K562 (cell line): ENCODE results near the gene FCHO1. TPM values are rescaled to one million over a fixed set of nuclear protein-coding genes. Genes with fewer than 3 reads are reported as not detected.

Experiments
- ARID3B ChIP-seq: fragments of 250-450 bp; sonication (Bioruptor Pico); IDR thresholded peaks from 2 replicates; pipeline ENCODE4 v1.4.0; 2020; ENCODE audit warnings: borderline replicate concordance
- BDP1 ChIP-seq: IDR thresholded peaks from 3 replicates; pipeline ENCODE4 v1.6.1; 2011; ENCODE audit not compliant: insufficient read length, insufficient read depth
- ELF4 ChIP-seq: fragments of 450-650 bp; formaldehyde crosslinking; IDR thresholded peaks from 2 replicates; pipeline ENCODE4 v1.4.0; 2022; ENCODE audit warnings: missing genetic modification characterization
- GABPA ChIP-seq: fragments of 200-800 bp; sonication (Bioruptor generic); conservative IDR thresholded peaks from 2 replicates; pipeline ENCODE4 v1.6.1; 2016; ENCODE audit warnings: low read depth, missing genetic modification characterization, missing compliant biosample characterization
- GABPB1 ChIP-seq: sonication (generic); formaldehyde crosslinking; IDR thresholded peaks from 2 replicates; pipeline ENCODE4 v1.8.0; 2022; ENCODE audit warnings: mild to moderate bottlenecking, missing genetic modification reagents
- HDAC2 ChIP-seq: fragments of 450-650 bp; IDR thresholded peaks from 2 replicates; pipeline ENCODE4 v1.6.1; 2016; ENCODE audit warnings: mild to moderate bottlenecking
- HDGF ChIP-seq: fragments of 450-650 bp; IDR thresholded peaks from 2 replicates; pipeline ENCODE4 v1.6.1; 2016
- LARP7 ChIP-seq: fragments of 450-650 bp; IDR thresholded peaks from 2 replicates; pipeline ENCODE4 v1.6.1; 2016
- LEF1 ChIP-seq: fragments of 450-650 bp; IDR thresholded peaks from 2 replicates; pipeline ENCODE4 v1.6.1; 2016; ENCODE audit warnings: mild to moderate bottlenecking
- MTA1 ChIP-seq: fragments of 450-650 bp; IDR thresholded peaks from 2 replicates; pipeline ENCODE4 v1.6.1; 2017; ENCODE audit warnings: borderline replicate concordance
- MYNN ChIP-seq, 2 experiments: sonication (generic); formaldehyde crosslinking in 1 of 2; IDR thresholded peaks; 2 replicates each; pipeline versions ENCODE4 v1.5.0 to v1.6.1; 2016 to 2020; ENCODE audit warnings: antibody characterized with exemption in 1 of 2, missing genetic modification reagents in 1 of 2
- PHF20 ChIP-seq: fragments of 450-650 bp; IDR thresholded peaks from 2 replicates; pipeline ENCODE4 v1.6.1; 2018; ENCODE audit not compliant: partially characterized antibody
- PTBP1 ChIP-seq: fragments of 200-400 bp; formaldehyde crosslinking; IDR thresholded peaks from 2 replicates; pipeline ENCODE4 v1.6.1; 2017; ENCODE audit warnings: low read depth, low read length
- RBM15 ChIP-seq: fragments of 200-400 bp; formaldehyde crosslinking; IDR thresholded peaks from 2 replicates; pipeline ENCODE4 v1.6.1; 2018; ENCODE audit warnings: mild to moderate bottlenecking, low read length, moderate library complexity; ENCODE audit not compliant: insufficient read depth
- SAFB ChIP-seq: fragments of 200-400 bp; formaldehyde crosslinking; IDR thresholded peaks from 2 replicates; pipeline ENCODE4 v1.6.1; 2017; ENCODE audit warnings: low read depth, low read length, borderline replicate concordance
- SRSF9 ChIP-seq: fragments of 200-400 bp; formaldehyde crosslinking; IDR thresholded peaks from 2 replicates; pipeline ENCODE4 v1.6.1; 2017; ENCODE audit warnings: low read depth, low read length, borderline replicate concordance
- TBP ChIP-seq: optimal IDR thresholded peaks from 2 replicates; pipeline ENCODE3; 2011; ENCODE audit warnings: low read depth, low read length, improper control_type of control experiment
- ZKSCAN8 ChIP-seq: fragments of 200-800 bp; sonication (Bioruptor generic); IDR thresholded peaks from 2 replicates; pipeline ENCODE4 v1.6.1; 2016; ENCODE audit warnings: missing genetic modification characterization, missing compliant biosample characterization
- ZNF274 ChIP-seq: IDR thresholded peaks from 2 replicates; pipeline ENCODE4 v1.6.1; 2011; ENCODE audit warnings: low read depth, mild to moderate bottlenecking, low read length, moderate library complexity, borderline replicate concordance
- ZNF589 ChIP-seq: fragments of 200-800 bp; sonication (Bioruptor generic); IDR thresholded peaks from 2 replicates; pipeline ENCODE4 v1.6.1; 2016; ENCODE audit warnings: low read depth, missing genetic modification characterization, missing compliant biosample characterization
- ZNF778 ChIP-seq: fragments of 450-650 bp; formaldehyde crosslinking; IDR thresholded peaks from 2 replicates; pipeline ENCODE4 v1.4.0; 2020; ENCODE audit warnings: mild to moderate bottlenecking, moderate library complexity
- polyA plus RNA-seq, 8 experiments: library from polyadenylated mRNA; depleted of rRNA in 4 of 8; stranded (reverse) in 5 of 8; unstranded in 3 of 8; fragments of >200 nt; fragmentation: Nextera tagmentation in 2 of 8; fragmentation: Illumina TruSeq in 1 of 8; extraction: Ambion mirVana in 2 of 8; extraction: Trizol in 1 of 8; gene quantifications; 2 replicates each; pipeline versions ENCODE4 v1.2.1 to v1.2.3, GENCODE V29; 2011 to 2014; ENCODE audit warnings: inconsistent platforms in 1 of 8, missing spikeins in 1 of 8
- total RNA-seq, 7 experiments: library from RNA; depleted of rRNA in 6 of 7; stranded (reverse); fragments of >200 nt in 6 of 7; fragmentation: Illumina TruSeq in 2 of 7; extraction: Trizol in 2 of 7; gene quantifications; 2 replicates each; pipeline versions ENCODE4 v1.2.1 to v1.2.3, GENCODE V29; 2011 to 2021; ENCODE audit warnings: low replicate concordance in 1 of 7
- TF ChIP-seq, protein P1 (sequence below): fragments of 250-450 bp; sonication (Bioruptor Pico); IDR thresholded peaks from 2 replicates; pipeline ENCODE4 v1.5.0; 2021; ENCODE audit warnings: mild to moderate bottlenecking, moderate library complexity
- TF ChIP-seq, protein P2 (sequence below): sonication (generic); formaldehyde crosslinking; IDR thresholded peaks from 2 replicates; pipeline ENCODE4 v1.8.0; 2022; ENCODE audit warnings: missing genetic modification reagents, mild to moderate bottlenecking, borderline replicate concordance

The FCHO1 gene
- total and polyA plus RNA-seq, 9 of the 15 experiments (the other 6 are each of a cell fraction or from before 2014, with no cell fraction given) = 0.21 to 58.9 (median 18.3) TPM

DNA sequence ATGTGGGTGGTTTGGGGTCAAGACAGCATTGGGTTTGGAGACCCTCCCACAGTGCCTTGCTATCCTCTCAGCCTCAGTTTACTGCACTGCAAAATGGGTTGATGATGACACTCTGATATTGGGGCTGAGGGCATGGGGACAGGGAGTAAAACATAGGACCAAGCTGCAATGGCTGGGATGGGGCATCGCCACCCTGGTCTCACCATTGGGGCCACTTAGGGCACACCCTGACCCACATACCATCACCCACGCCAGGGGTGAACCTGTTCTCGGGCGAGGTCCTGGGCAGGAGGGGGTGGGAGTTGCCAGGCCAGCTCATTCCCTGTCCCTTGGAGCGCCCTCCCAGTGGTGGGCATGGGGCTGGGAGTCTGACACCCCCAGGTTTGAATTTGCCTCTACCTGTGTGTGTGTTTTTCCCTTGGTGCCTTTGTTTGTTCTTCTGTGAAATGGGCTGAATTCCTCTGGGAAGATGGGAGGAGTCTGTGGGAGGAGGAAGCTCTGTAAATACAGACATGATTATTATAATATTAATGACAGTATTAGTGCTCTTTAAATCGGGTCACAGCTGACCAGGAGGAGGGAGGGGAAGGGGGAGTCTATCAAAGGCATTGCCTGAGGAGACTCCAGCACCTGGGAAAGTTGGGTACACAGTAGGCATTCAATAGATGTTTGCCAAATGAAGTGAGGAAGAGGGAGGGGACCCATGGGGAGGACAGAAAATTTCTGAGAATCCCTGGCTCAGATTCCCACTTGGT, 2.2 kb upstream of the FCHO1 start (continued):
- TF ChIP-seq, protein P1, sequence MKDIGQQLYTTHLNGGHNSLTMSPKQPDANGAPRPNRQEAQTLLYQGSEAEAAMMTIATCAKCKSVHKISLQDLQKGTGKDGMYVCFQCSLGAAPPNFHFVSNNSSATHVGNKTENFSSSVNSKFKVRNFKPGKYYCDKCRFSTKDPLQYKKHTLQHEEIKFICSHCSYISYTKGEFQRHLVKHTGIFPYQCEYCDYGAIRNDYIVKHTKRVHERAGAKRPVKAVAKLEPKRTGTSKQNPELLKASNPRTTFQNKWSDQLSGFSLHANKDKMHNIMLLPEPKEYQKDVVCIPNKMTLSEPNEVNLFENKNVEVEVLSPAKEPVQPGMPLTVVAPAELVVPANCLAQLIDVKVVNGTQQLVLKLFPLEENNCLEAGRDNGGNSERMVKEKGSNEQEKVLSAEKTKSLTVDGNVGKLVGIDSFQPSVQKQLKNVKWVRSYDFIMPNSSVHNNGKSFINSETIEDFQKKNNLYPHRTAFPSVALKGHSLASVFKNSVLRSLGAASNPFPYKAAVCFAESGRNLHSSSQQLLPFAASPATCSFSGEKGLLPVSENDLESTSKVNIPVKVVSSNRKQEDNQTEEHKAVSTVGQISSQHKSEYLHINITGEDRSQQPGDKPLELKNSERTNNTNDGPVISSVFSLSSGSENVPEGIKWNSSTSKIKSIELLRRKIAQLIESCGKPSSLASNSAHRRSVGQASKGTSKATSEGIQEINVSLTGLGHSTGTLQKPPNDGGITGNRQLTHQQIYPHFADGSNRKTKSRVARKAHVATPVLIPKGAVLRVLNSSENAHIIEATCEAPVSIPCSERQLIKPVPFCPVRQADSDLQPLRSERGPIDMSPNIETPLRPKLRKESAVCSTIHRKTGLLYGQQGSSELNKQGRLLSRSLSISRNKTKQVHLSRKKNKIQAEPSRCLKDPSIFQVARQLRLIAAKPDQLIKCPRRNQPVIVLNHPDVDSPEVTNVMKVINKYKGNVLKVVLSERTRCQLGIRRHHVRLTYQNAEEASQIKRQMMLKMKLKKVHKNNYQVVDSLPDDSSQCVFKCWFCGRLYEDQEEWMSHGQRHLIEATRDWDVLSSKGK = no peak
- no peak for TF ChIP-seq LARP7
- TF ChIP-seq ZKSCAN8 (CRISPR knock-in tag) = peak; percentile 86; the same call in 1 of the 2 replicates
- peak; percentile 88 for TF ChIP-seq HDAC2
- TF ChIP-seq HDGF = no peak; the same call in 1 of the 2 replicates
- no peak for TF ChIP-seq ARID3B (CRISPR knock-in tag)
- TF ChIP-seq LEF1 = no peak
- no peak for TF ChIP-seq MTA1
- TF ChIP-seq PHF20 = peak; percentile 45
- TF ChIP-seq GABPB1 (CRISPR knock-in tag) = no peak
- no peak for TF ChIP-seq ELF4 (CRISPR knock-in tag)
- TF ChIP-seq ZNF274 = no peak
- TF ChIP-seq ZNF589 (CRISPR knock-in tag) = no peak
- TF ChIP-seq GABPA (tag) = no peak
- TF ChIP-seq MYNN (IDR thresholded peaks at IDR 0.05) = no peak
- no peak for TF ChIP-seq MYNN (CRISPR knock-in tag; IDR thresholded peaks at IDR 0.05)
- peak; percentile 91; the same call in 1 of the 2 replicates for TF ChIP-seq PTBP1
- no peak for TF ChIP-seq BDP1
- TF ChIP-seq ZNF778 (CRISPR knock-in tag) = no peak
- no peak for TF ChIP-seq TBP
- TF ChIP-seq RBM15 = no peak
- no peak for TF ChIP-seq SAFB
- TF ChIP-seq, protein P2, sequence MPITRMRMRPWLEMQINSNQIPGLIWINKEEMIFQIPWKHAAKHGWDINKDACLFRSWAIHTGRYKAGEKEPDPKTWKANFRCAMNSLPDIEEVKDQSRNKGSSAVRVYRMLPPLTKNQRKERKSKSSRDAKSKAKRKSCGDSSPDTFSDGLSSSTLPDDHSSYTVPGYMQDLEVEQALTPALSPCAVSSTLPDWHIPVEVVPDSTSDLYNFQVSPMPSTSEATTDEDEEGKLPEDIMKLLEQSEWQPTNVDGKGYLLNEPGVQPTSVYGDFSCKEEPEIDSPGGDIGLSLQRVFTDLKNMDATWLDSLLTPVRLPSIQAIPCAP (CRISPR knock-in tag) = no peak
- TF ChIP-seq SRSF9 = no peak
